Osteoblast (primary cell): ENCODE results near the gene CFAP97D2. TPM values are rescaled to one million over a fixed set of nuclear protein-coding genes. Genes with fewer than 3 reads are reported as not detected.

ENCODE experiments used
- DNase-seq: peaks from one replicate; pipeline ENCODE4 v3.0.0; 2011; ENCODE audit warnings: low spot score, mixed read lengths; ENCODE audit not compliant: insufficient read length; ENCODE audit errors: missing footprints
- H2AFZ ChIP-seq: 2 replicates; pipeline ENCODE4 v1.6.0; 2011; ENCODE audit warnings: mild to moderate bottlenecking, low read length
- H3K27ac ChIP-seq: 2 replicates; pipeline ENCODE4 v1.5.1; 2011; ENCODE audit warnings: mild to moderate bottlenecking, low read depth, low read length, moderate library complexity
- H3K27me3 ChIP-seq: 2 replicates; pipeline ENCODE4 v1.6.0; 2012; ENCODE audit warnings: mild to moderate bottlenecking, control low read depth, inconsistent platforms, low read length, moderate library complexity; ENCODE audit not compliant: insufficient read depth
- H3K36me3 ChIP-seq: 2 replicates; pipeline ENCODE4 v1.5.1; 2011; ENCODE audit warnings: mild to moderate bottlenecking, low read length, control low read depth, moderate library complexity; ENCODE audit not compliant: insufficient read depth
- H3K4me1 ChIP-seq: 2 replicates; pipeline ENCODE4 v1.5.1; 2011; ENCODE audit warnings: mild to moderate bottlenecking, low read length, control low read depth, moderate library complexity; ENCODE audit not compliant: insufficient read depth
- H3K4me2 ChIP-seq: 2 replicates; pipeline ENCODE4 v1.6.0; 2011; ENCODE audit warnings: mild to moderate bottlenecking, low read length; ENCODE audit not compliant: insufficient read depth
- H3K4me3 ChIP-seq: fragments of 200-600 bp; sonication (generic); 3 replicates; pipeline ENCODE4 v1.5.1; 2012; ENCODE audit warnings: mild to moderate bottlenecking, low read length, inconsistent platforms; ENCODE audit not compliant: insufficient read depth
- H3K79me2 ChIP-seq: 2 replicates; pipeline ENCODE4 v1.6.0; 2012; ENCODE audit warnings: mild to moderate bottlenecking, low read length, control low read depth, inconsistent platforms; ENCODE audit not compliant: insufficient read depth
- H3K9me3 ChIP-seq: 2 replicates; pipeline ENCODE4 v1.5.1; 2011; ENCODE audit warnings: low read depth, low read length, control low read depth
- H4K20me1 ChIP-seq: 2 replicates; pipeline ENCODE4 v1.6.0; 2012; ENCODE audit warnings: mild to moderate bottlenecking, low read length, control low read depth; ENCODE audit not compliant: insufficient read depth
- total RNA-seq: library from RNA; depleted of rRNA; stranded (reverse); fragments of >200 nt; gene quantifications from 2 replicates; pipeline ENCODE4 v1.2.3, GENCODE V29; 2012
- TF ChIP-seq, protein P1 (sequence below): IDR thresholded peaks from 2 replicates; pipeline ENCODE4 v1.5.1; 2011; ENCODE audit warnings: mild to moderate bottlenecking, low read depth, low read length, moderate library complexity; ENCODE audit errors: extremely low read depth

Gene CFAP97D2
- total RNA-seq, 1 donor: not detected

DNA sequence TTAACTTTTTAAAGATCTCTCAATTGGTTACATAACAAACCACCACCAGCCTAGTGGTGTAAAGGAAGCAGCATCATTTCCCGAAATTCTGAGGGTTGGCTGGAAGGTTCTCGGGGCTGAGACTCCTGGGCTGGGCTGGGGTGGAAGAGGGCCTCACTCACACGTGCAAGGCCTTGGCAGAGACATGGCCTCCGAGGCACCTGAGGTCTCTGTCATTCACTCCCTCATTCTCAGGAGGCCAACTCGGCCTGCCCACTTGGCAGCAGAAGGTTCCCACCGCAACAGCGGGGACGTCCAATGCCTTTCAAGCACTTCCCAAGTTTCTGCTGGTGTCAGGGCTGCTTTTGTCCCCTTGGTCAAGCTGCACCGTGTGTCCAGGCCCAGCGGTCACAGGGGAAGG, 28.0 kb upstream of the CFAP97D2 start:
- no peaks in the 10 kb centered on the region for H3K79me2 ChIP-seq
- H3K4me3 ChIP-seq: no peak overlapping the region
- no peaks in the 10 kb centered on the region for H3K9me3 ChIP-seq
- DNase-seq: peak; percentile 82
- no peaks in the 10 kb centered on the region for H4K20me1 ChIP-seq
- no peak overlapping the region for H2AFZ ChIP-seq
- H3K27ac ChIP-seq: no peak overlapping the region
- H3K4me2 ChIP-seq: no peak overlapping the region
- TF ChIP-seq, protein P1, sequence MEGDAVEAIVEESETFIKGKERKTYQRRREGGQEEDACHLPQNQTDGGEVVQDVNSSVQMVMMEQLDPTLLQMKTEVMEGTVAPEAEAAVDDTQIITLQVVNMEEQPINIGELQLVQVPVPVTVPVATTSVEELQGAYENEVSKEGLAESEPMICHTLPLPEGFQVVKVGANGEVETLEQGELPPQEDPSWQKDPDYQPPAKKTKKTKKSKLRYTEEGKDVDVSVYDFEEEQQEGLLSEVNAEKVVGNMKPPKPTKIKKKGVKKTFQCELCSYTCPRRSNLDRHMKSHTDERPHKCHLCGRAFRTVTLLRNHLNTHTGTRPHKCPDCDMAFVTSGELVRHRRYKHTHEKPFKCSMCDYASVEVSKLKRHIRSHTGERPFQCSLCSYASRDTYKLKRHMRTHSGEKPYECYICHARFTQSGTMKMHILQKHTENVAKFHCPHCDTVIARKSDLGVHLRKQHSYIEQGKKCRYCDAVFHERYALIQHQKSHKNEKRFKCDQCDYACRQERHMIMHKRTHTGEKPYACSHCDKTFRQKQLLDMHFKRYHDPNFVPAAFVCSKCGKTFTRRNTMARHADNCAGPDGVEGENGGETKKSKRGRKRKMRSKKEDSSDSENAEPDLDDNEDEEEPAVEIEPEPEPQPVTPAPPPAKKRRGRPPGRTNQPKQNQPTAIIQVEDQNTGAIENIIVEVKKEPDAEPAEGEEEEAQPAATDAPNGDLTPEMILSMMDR: no peak
- no peaks in the 10 kb centered on the region for H3K36me3 ChIP-seq
- no peaks in the 10 kb centered on the region for H3K27me3 ChIP-seq
- H3K4me1 ChIP-seq: peaks cover 3% of the 10 kb centered on the region

DNA sequence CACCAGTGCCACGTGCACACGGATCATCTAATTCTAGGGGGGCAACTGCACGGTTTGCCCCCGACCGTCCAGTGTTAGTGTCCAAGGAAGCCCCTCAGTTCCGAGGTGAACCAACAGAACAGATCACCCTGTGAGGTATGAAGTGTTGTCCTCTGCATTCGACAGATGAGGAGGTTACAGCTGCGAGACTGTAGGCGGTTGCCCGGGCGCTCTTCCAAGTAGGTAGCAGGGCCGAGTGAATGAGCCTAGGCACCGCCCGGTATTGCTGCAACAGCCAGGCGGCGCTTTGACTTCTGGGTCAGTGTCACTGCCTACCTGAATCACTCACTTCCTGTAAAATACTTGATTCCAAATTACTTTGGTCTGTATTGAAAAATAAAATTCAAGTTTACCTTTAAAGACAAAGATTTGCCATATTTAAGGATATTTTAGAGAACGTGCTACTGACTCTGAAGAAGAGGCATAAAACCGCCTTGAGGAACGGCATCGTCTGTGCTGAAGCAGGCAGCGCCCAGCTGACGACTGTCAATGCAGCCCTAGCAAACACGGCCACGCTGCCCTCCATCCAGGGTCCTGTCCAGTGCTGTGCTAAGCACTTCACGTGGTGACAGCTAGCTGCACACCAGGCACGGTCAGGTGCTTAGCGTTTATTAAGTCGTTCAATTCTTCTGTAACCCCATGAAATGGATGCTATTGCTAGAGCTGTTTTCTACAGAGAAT, 27.3 kb upstream of the CFAP97D2 start:
- peak; percentile 72 for DNase-seq
- Histone ChIP-seq H3K4me3 (no peak overlapping the region), H3K4me2 (no peak overlapping the region), H4K20me1 (no peaks in the 10 kb centered on the region), H3K27me3 (no peaks in the 10 kb centered on the region), H2AFZ (no peak overlapping the region), H3K27ac (no peak overlapping the region), H3K4me1 (peaks cover 3% of the 10 kb centered on the region), H3K9me3 (no peaks in the 10 kb centered on the region), H3K79me2 (no peaks in the 10 kb centered on the region), H3K36me3 (no peaks in the 10 kb centered on the region)
- TF ChIP-seq, protein P1: no peak

DNA sequence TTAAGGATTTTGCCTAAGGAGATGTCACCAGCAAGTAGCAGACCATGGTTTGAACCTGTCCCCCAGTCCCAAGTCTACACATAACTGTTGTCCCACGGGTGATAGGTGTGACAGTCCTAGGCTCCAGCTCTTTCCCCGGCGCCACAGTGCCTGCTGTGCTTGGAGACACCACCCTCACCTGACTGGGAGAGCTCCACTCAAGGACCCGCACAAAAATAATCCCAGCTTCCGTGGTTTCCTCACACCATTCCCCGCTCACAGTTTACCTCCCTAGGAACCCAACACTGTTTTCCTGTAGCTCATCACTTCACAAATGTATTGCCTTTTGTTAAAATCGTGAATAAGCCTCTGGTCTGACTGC, 26.8 kb upstream of the CFAP97D2 start:
- no peaks in the 10 kb centered on the region for H3K27me3 ChIP-seq
- no peak overlapping the region for H3K4me3 ChIP-seq
- H4K20me1 ChIP-seq: no peaks in the 10 kb centered on the region
- no peaks in the 10 kb centered on the region for H3K9me3 ChIP-seq
- H3K27ac ChIP-seq: no peak overlapping the region
- TF ChIP-seq, protein P1: no peak
- H3K4me1 ChIP-seq: peaks cover 3% of the 10 kb centered on the region
- H3K79me2 ChIP-seq: no peaks in the 10 kb centered on the region
- no peak overlapping the region for H3K4me2 ChIP-seq
- H3K36me3 ChIP-seq: no peaks in the 10 kb centered on the region
- no peak overlapping the region for H2AFZ ChIP-seq
- peak; percentile 43 for DNase-seq

DNA sequence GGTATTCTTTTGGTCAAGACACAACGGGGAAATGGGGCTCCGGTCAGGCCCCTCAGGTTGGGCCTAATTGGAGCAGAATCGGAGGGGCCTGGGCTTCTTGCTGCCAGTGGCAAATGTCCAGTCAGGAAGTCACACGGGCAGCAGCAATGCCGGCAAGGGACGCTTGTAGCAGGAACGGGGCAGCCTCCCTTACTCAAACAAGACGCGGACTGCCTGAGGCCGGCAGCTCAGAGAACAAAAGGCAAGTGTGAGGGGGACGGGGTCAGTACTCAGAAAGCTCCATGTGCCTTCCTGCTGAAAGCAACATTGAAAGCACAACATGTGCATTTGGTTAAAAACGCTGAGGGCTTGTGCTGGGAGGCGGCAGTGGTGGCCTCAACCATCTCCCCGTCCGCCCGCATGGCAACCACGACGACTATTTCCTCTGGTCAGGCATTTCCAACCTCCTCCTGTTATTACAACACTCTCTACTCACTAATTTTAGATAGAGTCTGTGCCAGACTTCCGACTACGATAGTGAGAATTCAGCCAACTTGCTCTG, 26.2 kb upstream of the CFAP97D2 start:
- Histone ChIP-seq H3K36me3 (no peaks in the 10 kb centered on the region), H4K20me1 (no peaks in the 10 kb centered on the region), H3K79me2 (no peaks in the 10 kb centered on the region), H3K4me3 (no peak overlapping the region), H2AFZ (peak overlapping the region; percentile 74), H3K4me1 (peaks cover 3% of the 10 kb centered on the region), H3K9me3 (no peaks in the 10 kb centered on the region), H3K27me3 (no peaks in the 10 kb centered on the region), H3K27ac (no peak overlapping the region), H3K4me2 (peak overlapping the region; percentile 29)
- TF ChIP-seq, protein P1: no peak
- peak; percentile 86 for DNase-seq
